ENCODE results near the gene PLGLB2. TPM values are rescaled to one million over a fixed set of nuclear protein-coding genes. Genes with fewer than 3 reads are reported as not detected.
"Not testable (repeated sequence)": the region's sequence is repeated elsewhere in the genome, so short reads cannot be mapped to it uniquely, and the experiment has no call there.

PLGLB2 gene
- 0.13 and 1.1 TPM in 2 replicates for total RNA-seq

DNA sequence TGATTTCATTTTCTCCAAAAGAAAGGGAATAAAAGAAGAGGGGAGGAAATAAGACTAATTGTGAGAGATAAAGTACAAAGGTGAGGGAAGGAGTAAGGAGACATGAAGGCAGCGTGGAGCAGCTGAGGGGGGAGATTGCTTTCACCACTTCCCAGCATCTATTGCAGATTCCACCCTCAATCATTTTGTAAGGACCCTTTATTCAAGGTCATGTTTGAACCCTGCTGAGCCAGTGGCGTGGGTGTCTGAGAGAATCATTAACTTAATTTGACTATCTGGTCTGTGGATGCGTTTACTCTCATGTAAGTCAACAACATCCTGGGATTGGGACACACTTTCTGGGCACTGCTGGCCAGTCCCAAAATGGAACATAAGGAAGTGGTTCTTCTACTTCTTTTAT, at the start of gene PLGLB2:
PLGLB2 (plus strand) TSS at position 297 of the 400 bp plus-strand sequence; CDS start at position 364, 67 bp downstream.
- DNase-seq (ENCODE audit: low read depth, low spot score) = not testable (repeated sequence)

DNA sequence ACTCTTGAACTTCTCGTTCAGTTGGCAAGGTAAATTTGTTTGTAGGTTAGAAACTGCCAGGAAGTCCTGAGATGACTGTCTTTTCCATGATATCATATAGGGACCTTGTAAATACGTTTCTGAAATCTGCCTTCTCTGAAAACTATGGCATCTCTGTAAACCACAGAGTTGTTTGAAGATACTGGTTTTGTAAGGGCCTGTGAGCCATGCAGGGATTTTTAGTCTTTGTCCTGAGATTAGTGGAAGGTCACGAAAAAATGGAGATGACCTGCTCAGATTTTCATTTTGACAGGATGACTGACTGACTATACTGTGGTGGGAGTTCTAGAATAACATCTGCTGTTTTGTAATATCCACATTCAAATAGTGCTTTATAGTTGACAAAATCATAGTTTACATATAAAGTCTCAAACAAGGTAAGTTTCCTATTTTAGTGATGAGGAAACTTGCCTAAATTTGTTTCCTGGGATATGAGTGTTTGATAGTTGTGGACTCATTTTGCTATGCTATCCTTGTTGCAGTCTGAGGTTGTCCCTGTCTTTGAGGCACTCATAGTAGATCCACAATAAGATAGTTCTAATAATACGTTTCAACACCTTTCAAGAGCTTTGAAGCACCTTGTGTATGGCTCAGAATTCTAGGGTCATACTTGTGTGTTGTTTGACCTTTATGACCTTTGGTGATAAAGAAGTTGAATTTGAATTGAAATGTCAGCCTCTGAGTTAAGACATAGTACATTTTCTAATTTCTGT, 43.1 kb upstream of the PLGLB2 start:
- DNase-seq (ENCODE audit: low read depth, low spot score) = not testable (repeated sequence)

DNA sequence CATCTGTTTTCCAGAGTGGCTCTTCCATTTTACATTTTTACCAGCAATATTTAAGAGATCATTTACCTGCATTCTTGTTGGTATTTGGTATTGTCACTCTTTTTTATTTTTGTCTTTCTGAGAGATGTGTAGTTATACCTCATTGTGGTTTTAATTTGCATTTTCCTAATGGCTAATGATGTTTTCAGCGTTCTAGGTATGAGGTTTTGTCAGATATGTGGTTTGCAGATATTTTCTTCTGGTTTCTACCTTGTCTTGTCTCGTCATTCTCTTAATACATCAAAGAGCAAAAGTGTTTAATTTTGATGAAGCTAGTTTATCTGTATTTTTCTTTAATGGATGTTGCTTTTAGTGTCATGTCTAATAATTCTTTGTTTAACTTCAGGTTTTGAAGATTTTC, 39.5 kb upstream of the PLGLB2 start:
- not testable (repeated sequence) for DNase-seq (ENCODE audit: low read depth, low spot score)

DNA sequence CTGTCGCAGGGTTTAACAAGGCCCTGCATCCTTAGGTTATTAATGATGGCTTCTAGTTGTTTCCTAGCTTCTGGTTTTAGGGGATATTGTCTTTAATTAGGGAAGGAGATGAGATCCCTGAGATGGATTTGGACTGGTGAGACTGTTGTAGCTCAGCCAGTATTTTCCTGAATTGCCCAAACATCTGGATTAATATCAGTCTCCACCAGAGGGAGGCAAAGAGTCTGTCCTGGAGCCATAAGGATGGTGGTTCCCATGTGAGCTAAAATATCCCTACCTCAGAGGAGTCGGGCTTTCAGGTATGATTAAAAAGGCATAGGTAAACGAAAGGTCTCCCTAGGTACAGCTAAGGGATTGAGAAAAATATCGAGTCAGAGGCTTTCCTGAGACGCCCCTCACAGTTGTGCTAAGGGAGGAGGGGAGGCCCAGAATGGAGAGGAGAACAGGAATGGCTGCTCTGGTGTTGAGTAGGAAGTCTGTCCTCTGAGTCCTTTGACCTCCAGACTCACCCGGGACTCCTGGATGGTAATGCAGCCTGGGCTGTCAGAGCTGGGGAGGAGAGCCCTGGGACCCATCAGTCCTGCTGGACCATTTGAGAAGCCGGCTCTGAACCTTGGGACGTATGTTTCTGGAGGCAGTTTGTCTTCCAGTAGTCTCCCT, 19.8 kb upstream of the PLGLB2 start:
- DNase-seq (ENCODE audit: low read depth, low spot score) = not testable (repeated sequence)

DNA sequence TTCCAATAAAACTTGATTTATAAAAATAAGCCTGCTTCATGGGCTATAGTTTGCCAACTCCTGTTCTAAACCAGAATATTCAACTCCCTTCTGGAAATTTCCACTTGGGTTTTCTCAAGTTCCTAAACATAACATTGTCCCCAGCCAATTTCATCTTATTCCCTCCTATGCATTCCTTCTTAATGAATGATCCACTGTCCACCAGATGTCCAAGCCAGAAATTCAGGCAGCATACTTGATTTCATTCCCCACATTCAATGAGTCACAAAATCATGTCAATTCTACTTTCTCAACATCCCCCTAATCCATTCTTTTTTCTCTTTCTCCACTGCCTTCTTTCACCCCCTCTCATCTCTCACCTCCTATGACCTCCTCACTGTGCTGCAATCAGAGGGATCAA, 7.0 kb upstream of the PLGLB2 start:
- DNase-seq (ENCODE audit: low read depth, low spot score) = not testable (repeated sequence)

DNA sequence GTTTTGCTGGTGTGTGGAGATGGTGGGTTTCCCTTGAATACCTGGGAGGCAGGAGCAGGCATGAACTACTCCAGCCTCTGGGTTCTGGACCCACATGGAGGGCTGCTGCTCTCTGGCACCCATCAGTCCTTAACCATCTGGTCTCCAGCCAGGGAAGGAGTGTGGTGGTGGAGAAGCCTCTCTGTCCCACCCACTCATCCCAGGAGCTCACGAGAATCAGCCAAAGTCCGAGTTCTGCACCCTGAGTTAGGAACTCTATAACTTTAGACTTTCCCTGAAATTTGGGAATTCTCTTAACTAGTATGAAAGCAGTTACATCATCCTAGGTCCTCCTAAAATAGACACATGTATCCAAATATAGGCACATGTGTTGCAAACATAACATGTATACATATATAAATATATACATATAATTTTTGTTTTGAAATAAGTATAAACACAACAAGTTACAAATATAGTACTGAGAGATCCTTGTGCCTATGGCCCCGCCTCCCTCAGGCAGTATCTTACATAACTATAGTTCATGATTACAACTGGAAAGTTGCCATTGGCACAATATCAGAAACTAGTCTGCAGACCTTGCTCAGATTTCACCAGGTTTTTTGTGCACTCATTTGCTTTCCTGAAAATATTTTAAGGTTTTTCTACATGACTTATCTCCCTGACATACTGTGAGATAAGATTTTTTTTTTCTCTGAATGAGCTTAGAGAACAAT, 5.3 kb upstream of the PLGLB2 start:
- DNase-seq (ENCODE audit: low read depth, low spot score) = not testable (repeated sequence)

DNA sequence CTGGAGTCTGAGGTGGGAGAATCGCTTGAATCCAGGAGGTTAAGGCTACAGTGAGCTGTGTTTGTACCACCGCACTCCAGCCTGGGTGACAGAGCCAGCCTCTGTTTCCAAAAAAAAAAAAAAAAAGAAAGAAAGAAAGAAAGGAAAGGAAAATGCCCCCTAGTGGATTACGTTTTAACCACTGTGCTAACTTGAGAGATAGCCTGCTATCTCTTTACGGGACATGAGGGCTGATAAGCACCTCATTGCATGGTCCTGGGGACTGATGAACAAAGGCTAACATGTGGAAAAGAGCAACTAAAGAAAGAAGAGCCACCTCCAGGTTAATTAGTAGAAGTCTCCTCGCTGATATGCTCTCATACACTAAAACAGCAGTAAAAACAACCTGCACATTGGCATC, 4.2 kb upstream of the PLGLB2 start:
- DNase-seq (ENCODE audit: low read depth, low spot score) = not testable (repeated sequence)

DNA sequence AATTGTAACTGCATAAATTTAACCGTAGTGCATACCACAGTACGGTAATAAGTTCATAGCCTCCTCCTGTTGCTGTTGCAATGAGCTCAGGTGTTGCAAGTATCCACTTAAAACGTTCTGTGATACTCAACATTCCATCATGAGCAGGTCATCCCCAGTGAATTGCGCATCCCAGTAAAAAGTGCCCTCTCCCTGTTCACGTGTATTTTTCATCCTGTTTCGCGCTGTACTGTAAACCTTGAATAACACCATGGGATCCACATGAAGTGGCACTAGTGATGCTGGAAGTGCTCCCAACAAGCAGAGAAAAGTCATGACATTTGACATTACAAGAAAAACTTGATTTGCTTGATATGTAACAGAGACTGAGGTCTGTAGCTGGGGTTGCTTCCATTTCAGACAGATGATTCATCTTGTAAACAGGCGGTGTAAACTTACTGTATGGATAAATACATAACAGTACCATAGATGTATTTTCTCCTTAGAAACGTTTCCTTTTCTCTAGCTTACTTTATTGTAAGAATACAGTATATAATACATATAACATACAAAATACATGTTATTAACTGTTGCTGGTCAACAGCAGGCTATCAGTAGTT, 2.4 kb upstream of the PLGLB2 start:
- not testable (repeated sequence) for DNase-seq (ENCODE audit: low read depth, low spot score)

DNA sequence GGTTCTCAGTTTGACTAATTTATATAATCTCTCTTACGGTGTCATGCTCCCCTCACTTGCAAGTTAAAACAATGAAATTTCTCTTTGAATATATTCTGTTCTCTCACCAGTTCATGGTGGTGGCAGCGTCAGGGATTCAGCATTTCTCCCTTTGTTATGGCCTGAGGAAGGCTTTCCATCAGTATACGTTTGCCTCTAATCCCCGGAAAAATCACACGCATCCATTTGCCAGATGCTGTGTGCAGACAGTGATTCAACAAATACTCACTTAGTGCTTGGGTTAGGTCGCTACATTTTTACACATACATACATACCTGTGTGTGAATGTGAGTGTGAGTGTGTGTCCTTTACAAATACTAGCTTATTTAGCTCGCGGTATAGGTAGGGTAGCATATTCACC, 637 bp downstream of the PLGLB2 start:
- not testable (repeated sequence) for DNase-seq (ENCODE audit: low read depth, low spot score)

DNA sequence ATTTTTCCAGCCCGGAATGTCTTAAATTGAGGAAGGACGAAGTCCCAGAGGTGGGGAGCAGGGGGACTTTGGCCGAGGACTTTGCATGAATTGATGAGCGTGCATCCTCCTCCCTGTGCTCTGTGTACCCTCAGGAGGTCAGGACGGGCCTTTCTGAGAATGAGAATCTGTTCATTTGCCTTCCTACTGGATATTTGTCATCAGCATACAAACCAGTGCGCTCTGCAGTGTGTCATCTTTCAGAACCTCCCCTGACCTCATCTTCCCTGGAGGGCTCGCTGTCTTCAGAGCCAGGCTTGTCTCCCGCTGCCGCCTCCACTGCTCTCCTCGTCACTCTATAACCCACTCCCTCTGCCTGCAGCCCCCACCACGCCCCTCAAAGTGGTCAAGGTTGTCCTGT, 2.7 kb downstream of the PLGLB2 start:
- DNase-seq (ENCODE audit: low read depth, low spot score) = not testable (repeated sequence)

DNA sequence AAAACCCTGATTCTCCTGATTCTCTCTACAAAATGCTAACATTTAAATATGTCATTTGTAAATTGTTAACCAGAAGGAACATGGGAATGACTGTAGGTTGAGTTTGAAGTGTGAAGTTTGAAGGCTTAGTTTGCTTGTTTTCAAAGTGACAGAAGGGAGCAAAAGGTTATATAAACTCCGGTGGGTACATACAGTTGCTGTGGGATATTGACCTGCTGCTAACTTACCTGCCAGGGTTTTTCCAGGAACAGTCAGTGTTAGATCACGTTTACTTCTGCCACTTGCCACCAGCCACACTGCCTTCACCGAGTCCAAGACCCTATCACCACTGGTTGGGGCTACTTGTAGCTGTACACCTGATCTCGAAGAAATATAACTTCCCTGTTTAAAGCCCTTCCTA, 6.9 kb downstream of the PLGLB2 start:
- not testable (repeated sequence) for DNase-seq (ENCODE audit: low read depth, low spot score)

Other genes with a start within 250 kb of the PLGLB2 start
- gene RGPD2, start 77.7 kb downstream of the PLGLB2 start, total RNA-seq = not detected in 2 replicates

All from pulmonary artery endothelial cell (primary cell).